ENCODE data around the gene P4HB. TPM values are rescaled to one million over a fixed set of nuclear protein-coding genes. Genes with fewer than 3 reads are reported as not detected.

Gene P4HB
- total and polyA plus RNA-seq, 8 donors: 876 to 2,130 (median 1,346) TPM

DNA sequence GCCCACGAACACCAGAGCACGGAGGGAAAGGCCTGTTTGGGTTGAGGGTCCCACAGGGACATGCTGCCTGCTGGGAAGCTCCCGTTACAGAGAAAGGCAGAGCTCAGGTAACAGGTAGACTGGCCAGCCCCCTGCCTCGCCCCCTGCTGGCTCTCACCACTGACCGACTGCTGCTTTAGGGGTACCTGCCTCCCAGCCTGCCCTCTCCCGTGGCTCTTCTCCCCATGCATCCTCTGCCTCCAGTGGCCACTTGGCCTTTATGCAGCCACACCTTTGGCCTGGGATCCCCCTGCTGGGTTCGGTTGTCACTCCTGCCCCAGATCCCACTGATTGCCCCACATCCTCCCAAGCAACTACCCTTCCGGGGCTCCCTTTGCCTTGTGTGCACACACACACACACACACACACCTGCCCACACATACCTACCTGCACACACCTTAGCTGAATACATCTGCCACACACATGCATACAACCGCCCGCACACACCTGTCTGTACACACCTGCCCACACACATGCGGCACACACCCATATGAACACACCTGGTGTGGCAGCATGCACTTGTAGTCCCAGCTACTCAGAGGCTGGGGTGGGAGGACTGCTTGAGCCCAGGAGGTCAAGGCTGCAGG lies 34.4 kb downstream of the P4HB start:
- no peaks in the 10 kb centered on the region for H3K9me3 ChIP-seq
- no peak overlapping the region for H3K4me3 ChIP-seq
- intact Hi-C loops (cut with DNase I): no loop called here
- TF ChIP-seq, protein P1, sequence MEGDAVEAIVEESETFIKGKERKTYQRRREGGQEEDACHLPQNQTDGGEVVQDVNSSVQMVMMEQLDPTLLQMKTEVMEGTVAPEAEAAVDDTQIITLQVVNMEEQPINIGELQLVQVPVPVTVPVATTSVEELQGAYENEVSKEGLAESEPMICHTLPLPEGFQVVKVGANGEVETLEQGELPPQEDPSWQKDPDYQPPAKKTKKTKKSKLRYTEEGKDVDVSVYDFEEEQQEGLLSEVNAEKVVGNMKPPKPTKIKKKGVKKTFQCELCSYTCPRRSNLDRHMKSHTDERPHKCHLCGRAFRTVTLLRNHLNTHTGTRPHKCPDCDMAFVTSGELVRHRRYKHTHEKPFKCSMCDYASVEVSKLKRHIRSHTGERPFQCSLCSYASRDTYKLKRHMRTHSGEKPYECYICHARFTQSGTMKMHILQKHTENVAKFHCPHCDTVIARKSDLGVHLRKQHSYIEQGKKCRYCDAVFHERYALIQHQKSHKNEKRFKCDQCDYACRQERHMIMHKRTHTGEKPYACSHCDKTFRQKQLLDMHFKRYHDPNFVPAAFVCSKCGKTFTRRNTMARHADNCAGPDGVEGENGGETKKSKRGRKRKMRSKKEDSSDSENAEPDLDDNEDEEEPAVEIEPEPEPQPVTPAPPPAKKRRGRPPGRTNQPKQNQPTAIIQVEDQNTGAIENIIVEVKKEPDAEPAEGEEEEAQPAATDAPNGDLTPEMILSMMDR (IDR thresholded peaks at IDR 0.05): no peak
- peaks cover 16 to 19% (median 16%) of the 10 kb centered on the region in 3 donors for H3K4me1 ChIP-seq
- H3K27ac ChIP-seq: no peak overlapping the region
- H3K27me3 ChIP-seq: no peaks in the 10 kb centered on the region
- FAIRE-seq (no peak), DNase-seq (peak in 1 of 6 donors; percentile 41), ATAC-seq (no peak)
- WGBS, 2 donors: 87 to 90% methylated on average over 11 of the region's 11 CpGs
- H3K36me3 ChIP-seq: peaks cover 0 to 5% (median 0%) of the 10 kb centered on the region in 3 donors

DNA sequence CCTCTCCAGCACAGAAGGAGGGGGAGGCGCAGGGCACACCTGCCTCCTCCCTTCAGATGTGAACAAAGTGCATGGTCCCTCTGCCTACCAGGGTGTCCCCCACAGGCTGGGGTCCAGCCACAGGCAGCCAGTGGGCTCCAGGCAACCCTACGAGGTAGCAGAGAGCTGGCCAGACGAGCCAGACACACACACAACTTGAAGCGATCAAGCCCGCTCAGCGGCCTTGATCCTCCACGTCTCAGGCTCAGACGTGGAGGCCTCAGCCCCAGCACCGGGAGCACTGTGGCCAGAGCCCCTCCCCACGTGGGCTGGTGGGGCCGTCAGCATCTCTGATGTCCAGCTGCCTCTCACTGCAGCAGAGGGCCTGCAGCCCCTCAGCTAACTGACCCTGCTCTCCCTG lies 35.7 kb downstream of the P4HB start:
- intact Hi-C loops (cut with DNase I): no loop called here
- no peaks in the 10 kb centered on the region for H3K27me3 ChIP-seq
- FAIRE-seq (no peak), DNase-seq (peak in 1 of 6 donors; percentile 57), ATAC-seq (no peak)
- WGBS, 2 donors: 86 to 95% methylated on average over 10 to 11 of the region's 11 CpGs
- H3K27ac ChIP-seq: no peak overlapping the region
- H3K36me3 ChIP-seq: peaks cover 0 to 5% (median 0%) of the 10 kb centered on the region in 3 donors
- peaks cover 16 to 19% (median 16%) of the 10 kb centered on the region in 3 donors for H3K4me1 ChIP-seq
- no peaks in the 10 kb centered on the region for H3K9me3 ChIP-seq
- H3K4me3 ChIP-seq: no peak overlapping the region
- TF ChIP-seq, protein P1 (IDR thresholded peaks at IDR 0.05): no peak

DNA sequence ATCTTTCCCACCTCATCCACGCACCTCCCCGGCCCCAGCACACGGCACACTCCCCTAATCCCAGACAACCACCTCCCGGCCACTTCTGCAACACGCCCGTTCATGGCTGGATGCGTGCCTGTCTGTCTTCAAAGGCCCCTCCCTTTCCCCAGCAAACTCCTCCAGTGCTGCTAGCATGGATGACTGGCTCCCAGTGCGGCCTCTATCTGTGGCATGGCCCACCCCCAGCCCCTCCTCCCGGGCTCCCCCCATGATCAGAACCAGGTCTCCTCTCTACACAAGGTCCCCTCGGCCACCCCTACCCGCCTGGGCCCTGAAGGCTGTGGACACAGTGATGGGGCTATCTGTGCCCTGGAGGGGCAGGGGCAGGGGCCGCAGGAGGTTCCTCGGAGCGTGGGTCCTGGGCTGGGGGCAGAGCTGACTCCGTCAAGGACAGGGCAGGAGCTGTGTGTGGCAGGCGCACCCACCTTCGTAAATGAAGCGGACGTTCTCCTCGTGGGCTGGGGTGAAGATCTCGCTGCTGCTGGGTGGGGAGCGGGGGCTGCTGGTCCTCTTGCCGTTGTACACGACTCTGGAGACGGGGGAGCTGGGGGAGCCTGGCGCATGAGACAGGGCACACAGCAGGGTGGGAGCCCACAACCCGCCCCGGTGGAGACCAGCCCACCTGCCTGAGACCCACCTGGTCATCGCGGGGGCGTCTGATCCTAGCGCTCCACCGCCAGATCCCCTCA lies 36.4 kb downstream of the P4HB start:
- H3K27ac ChIP-seq: no peak overlapping the region
- no peaks in the 10 kb centered on the region for H3K27me3 ChIP-seq
- WGBS, 2 donors: 91 to 94% methylated on average over 31 to 33 of the region's 33 CpGs
- intact Hi-C loops (cut with DNase I): no loop called here
- H3K4me3 ChIP-seq: no peak overlapping the region
- ATAC-seq: no peak
- TF ChIP-seq, protein P1 (IDR thresholded peaks at IDR 0.05): no peak
- peaks cover 16 to 19% (median 16%) of the 10 kb centered on the region in 3 donors for H3K4me1 ChIP-seq
- FAIRE-seq: no peak
- H3K9me3 ChIP-seq: no peaks in the 10 kb centered on the region
- DNase-seq: peak in 1 of 6 donors; percentile 78
- peaks cover 0 to 5% (median 0%) of the 10 kb centered on the region in 3 donors for H3K36me3 ChIP-seq

DNA sequence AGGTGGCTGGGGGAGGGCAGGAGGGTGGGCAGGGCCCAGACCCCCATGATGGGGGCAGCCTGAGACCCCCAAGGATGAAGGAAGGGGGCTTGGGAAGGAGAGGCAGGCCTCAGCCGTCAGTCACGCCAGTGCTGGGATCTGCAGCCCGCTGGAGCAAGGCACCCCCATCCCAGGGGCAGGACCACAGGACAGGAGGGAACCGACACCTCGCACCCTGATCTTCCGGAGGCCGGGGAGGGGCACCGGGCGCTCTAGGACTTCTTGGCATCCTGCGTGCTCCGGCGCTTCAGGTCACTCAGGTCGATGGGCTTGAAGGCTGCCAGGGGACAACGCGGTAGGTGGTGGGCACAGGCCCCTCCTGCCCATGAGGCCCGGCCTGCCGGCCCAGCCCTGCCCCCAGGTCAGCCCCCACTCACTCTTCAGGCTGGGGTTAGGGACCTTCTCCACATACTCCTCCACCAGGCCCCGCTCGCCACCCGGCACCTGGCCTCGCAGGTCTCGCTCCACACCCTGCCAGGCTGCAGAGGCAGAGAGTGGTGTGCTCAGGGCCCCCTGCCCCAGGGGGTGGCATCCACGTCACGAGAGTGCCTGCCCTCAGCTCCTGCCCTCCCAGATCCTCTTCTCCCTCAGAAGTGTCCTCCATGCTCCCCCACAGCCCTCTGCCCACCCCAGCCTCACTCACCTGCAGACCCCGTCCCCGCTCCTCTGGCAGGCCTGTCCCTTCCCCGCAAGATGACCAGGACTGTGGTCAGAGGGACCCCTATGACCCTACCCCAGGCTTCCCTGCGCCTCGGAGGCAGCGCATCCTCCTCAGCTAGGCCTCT lies 37.1 kb downstream of the P4HB start:
- DNase-seq (peak in 1 of 6 donors; percentile 76), ATAC-seq (no peak), FAIRE-seq (no peak)
- TF ChIP-seq, protein P1 (IDR thresholded peaks at IDR 0.05): no peak
- H3K27ac ChIP-seq: peak overlapping the region; percentile 85 to 99 (median 94)
- no peaks in the 10 kb centered on the region for H3K27me3 ChIP-seq
- no peak overlapping the region for H3K4me3 ChIP-seq
- no peaks in the 10 kb centered on the region for H3K9me3 ChIP-seq
- peaks cover 16 to 19% (median 16%) of the 10 kb centered on the region in 3 donors for H3K4me1 ChIP-seq
- intact Hi-C loops (cut with DNase I): no loop called here
- 94 to 95% methylated on average over 24 to 30 of the region's 30 CpGs for WGBS, 2 donors
- peaks cover 0 to 5% (median 0%) of the 10 kb centered on the region in 3 donors for H3K36me3 ChIP-seq

Data from pancreas (tissue), 10 donors.